ENCODE measurements around the gene PTBP1. TPM values are rescaled to one million over a fixed set of nuclear protein-coding genes. Genes with fewer than 3 reads are reported as not detected.

Gene PTBP1
- total and polyA plus RNA-seq, 2 donors (not counting 1 experiment from before 2014, with no cell fraction given): 74.6 to 83.1 TPM

DNA sequence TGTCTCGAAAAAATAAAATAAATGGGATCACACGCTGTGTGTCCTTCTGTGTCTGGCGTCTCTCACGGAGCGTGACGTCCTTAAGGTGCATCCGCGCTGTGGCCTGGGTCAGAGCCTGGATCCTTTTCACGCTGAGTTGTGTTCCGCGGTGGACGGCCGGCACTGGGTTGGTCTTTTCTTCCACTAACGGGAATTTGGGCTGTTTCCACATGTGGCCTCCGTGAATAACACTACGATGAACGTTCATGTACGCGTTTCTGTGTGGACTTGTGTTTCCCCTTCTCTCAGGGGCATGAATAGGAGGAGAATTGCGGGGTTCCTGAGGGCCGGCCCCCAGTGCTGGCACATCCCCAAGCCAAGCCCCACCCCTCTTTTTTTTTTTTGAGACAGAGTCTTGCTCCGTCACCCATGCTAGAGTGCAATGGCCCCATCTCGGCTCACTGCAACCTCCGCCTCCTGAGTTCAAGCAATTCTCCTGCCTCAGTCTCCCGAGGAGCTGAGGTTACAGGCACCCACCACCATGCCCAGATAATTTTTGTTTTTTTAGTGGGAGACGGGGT lies 6.2 kb upstream of the PTBP1 start:
- H3K36me3 ChIP-seq (ENCODE audit: control insufficient read depth, insufficient read depth, low read length): no peaks in the 10 kb centered on the region
- H3K4me3 ChIP-seq (replicated peaks in 1 of 4; ENCODE audit: control extremely low read depth in 1 of 4, insufficient read depth in 1 of 4, low read depth in 3 of 4, low read length in 4 of 4): no peak overlapping the region
- H2AFZ ChIP-seq (ENCODE audit: low read length): no peak overlapping the region
- H3K79me2 ChIP-seq (ENCODE audit: control insufficient read depth, insufficient read depth, low read length): no peaks in the 10 kb centered on the region
- H3K4me1 ChIP-seq (ENCODE audit: control insufficient read depth, extremely low read depth, insufficient read depth, low read length): peaks cover 8% of the 10 kb centered on the region
- no peaks in the 10 kb centered on the region for H3K27me3 ChIP-seq (ENCODE audit: control insufficient read depth, insufficient read depth, low read length)
- no peaks in the 10 kb centered on the region for H4K20me1 ChIP-seq (ENCODE audit: control insufficient read depth, extremely low read depth, insufficient read depth, low read length)
- H3K9ac ChIP-seq (ENCODE audit: insufficient read depth, low read length): no peak overlapping the region
- TF ChIP-seq EZH2 (IDR thresholded peaks at IDR 0.05; ENCODE audit: low read length, missing control alignments): no peak
- TF ChIP-seq, protein P1, sequence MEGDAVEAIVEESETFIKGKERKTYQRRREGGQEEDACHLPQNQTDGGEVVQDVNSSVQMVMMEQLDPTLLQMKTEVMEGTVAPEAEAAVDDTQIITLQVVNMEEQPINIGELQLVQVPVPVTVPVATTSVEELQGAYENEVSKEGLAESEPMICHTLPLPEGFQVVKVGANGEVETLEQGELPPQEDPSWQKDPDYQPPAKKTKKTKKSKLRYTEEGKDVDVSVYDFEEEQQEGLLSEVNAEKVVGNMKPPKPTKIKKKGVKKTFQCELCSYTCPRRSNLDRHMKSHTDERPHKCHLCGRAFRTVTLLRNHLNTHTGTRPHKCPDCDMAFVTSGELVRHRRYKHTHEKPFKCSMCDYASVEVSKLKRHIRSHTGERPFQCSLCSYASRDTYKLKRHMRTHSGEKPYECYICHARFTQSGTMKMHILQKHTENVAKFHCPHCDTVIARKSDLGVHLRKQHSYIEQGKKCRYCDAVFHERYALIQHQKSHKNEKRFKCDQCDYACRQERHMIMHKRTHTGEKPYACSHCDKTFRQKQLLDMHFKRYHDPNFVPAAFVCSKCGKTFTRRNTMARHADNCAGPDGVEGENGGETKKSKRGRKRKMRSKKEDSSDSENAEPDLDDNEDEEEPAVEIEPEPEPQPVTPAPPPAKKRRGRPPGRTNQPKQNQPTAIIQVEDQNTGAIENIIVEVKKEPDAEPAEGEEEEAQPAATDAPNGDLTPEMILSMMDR (conservative IDR thresholded peaks at IDR 0.05 in 1 of 2, IDR thresholded peaks at IDR 0.05 in 1 of 2; ENCODE audit: low read depth in 1 of 2, low read length in 2 of 2): no peak
- H3K4me2 ChIP-seq (ENCODE audit: extremely low read depth, insufficient read depth, low read length): no peak overlapping the region
- H3K9me3 ChIP-seq (ENCODE audit: control insufficient read depth, insufficient read depth, low read depth, low read length): no peaks in the 10 kb centered on the region
- no peak for DNase-seq (ENCODE audit: low read depth in 2 of 2)
- no peak overlapping the region for H3K27ac ChIP-seq (ENCODE audit: insufficient read depth, low read length)

DNA sequence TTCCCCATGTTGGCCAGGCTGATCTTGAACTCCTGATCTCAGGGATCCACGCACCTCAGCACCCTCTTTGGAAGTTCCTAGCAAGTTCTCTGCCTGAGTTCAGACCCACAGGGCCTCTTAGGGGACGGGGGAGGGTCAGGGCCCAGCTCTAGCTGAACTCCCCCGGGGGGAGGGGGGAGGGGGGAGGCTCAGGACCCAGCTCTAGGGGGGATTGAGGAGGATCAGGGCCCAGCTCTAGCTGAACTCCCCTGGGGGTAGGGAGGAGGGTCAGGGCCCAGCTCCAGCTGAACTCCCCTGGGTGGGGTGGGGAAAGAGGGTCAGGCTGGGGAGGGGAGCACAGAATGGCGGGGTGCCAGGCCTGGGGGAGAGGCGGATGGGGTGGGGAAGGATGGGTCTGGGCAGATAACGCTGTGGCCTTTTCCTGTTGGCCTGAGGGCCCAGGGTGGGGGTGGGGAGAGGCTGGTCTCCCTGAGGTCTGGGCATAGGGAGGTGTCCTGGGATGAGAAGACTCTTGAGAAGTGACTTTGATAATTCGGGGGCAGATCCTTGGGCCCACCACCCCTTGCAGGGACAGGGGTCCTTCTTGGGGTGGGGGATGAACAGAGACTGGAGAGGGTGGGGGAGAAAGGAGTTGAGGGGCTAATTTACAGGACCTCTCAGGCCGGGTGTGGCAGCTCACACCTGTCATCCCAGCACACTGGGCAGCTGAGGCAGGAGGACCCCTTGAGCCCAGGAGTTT lies 5.5 kb upstream of the PTBP1 start:
- Histone ChIP-seq H3K4me2 (ENCODE audit: extremely low read depth, insufficient read depth, low read length) (no peak overlapping the region), H3K9me3 (ENCODE audit: control insufficient read depth, insufficient read depth, low read depth, low read length) (no peaks in the 10 kb centered on the region), H3K9ac (ENCODE audit: insufficient read depth, low read length) (no peak overlapping the region), H3K4me3 (replicated peaks in 1 of 4; ENCODE audit: control extremely low read depth in 1 of 4, insufficient read depth in 1 of 4, low read depth in 3 of 4, low read length in 4 of 4) (no peak overlapping the region), H2AFZ (ENCODE audit: low read length) (no peak overlapping the region), H3K27me3 (ENCODE audit: control insufficient read depth, insufficient read depth, low read length) (no peaks in the 10 kb centered on the region), H4K20me1 (ENCODE audit: control insufficient read depth, extremely low read depth, insufficient read depth, low read length) (no peaks in the 10 kb centered on the region), H3K27ac (ENCODE audit: insufficient read depth, low read length) (no peak overlapping the region), H3K79me2 (ENCODE audit: control insufficient read depth, insufficient read depth, low read length) (no peaks in the 10 kb centered on the region), H3K36me3 (ENCODE audit: control insufficient read depth, insufficient read depth, low read length) (no peaks in the 10 kb centered on the region), H3K4me1 (ENCODE audit: control insufficient read depth, extremely low read depth, insufficient read depth, low read length) (peaks cover 10% of the 10 kb centered on the region)
- DNase-seq (ENCODE audit: low read depth in 2 of 2): no peak
- TF ChIP-seq, protein P1 (conservative IDR thresholded peaks at IDR 0.05 in 1 of 2, IDR thresholded peaks at IDR 0.05 in 1 of 2; ENCODE audit: low read depth in 1 of 2, low read length in 2 of 2): no peak

DNA sequence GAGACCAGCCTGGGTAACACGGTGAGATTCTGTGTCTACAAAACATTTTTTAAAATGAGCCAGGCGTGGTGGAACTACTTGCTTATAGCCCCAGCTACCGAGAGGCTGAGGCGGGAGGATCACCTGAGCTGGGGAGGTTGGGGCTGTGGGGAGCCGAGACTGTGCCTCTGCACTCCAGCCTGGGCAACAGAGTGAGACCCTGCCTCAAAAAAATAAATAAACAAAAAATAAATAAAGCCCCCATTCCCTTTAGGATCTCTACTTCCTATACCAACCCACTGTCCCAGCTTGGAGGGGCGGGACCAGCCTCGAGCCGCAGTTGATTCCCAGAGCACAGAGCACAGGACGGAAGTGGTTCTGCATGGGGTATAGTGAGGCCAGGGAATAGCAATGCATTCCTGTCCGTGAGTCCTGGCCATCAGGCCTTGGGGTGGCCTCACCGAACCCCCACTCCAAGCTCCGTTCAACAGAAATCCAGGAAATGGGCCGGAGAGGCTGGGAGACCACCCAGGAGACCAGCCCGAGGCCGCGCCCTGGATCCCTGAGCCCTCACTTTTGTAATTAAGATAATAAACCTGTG lies 4.9 kb upstream of the PTBP1 start:
- TF ChIP-seq, protein P1 (conservative IDR thresholded peaks at IDR 0.05 in 1 of 2, IDR thresholded peaks at IDR 0.05 in 1 of 2; ENCODE audit: low read depth in 1 of 2, low read length in 2 of 2): no peak
- TF ChIP-seq EZH2 (IDR thresholded peaks at IDR 0.05; ENCODE audit: low read length, missing control alignments): no peak
- no peaks in the 10 kb centered on the region for H4K20me1 ChIP-seq (ENCODE audit: control insufficient read depth, extremely low read depth, insufficient read depth, low read length)
- no peaks in the 10 kb centered on the region for H3K9me3 ChIP-seq (ENCODE audit: control insufficient read depth, insufficient read depth, low read depth, low read length)
- H3K4me1 ChIP-seq (ENCODE audit: control insufficient read depth, extremely low read depth, insufficient read depth, low read length): peaks cover 10% of the 10 kb centered on the region
- H3K4me3 ChIP-seq (replicated peaks in 1 of 4; ENCODE audit: control extremely low read depth in 1 of 4, insufficient read depth in 1 of 4, low read depth in 3 of 4, low read length in 4 of 4): no peak overlapping the region
- no peaks in the 10 kb centered on the region for H3K27me3 ChIP-seq (ENCODE audit: control insufficient read depth, insufficient read depth, low read length)
- H3K27ac ChIP-seq (ENCODE audit: insufficient read depth, low read length): no peak overlapping the region
- no peaks in the 10 kb centered on the region for H3K79me2 ChIP-seq (ENCODE audit: control insufficient read depth, insufficient read depth, low read length)
- H2AFZ ChIP-seq (ENCODE audit: low read length): no peak overlapping the region
- no peak for DNase-seq (ENCODE audit: low read depth in 2 of 2)
- H3K4me2 ChIP-seq (ENCODE audit: extremely low read depth, insufficient read depth, low read length): no peak overlapping the region
- no peaks in the 10 kb centered on the region for H3K36me3 ChIP-seq (ENCODE audit: control insufficient read depth, insufficient read depth, low read length)
- no peak overlapping the region for H3K9ac ChIP-seq (ENCODE audit: insufficient read depth, low read length)

Measured in fibroblast of lung (primary cell).